ENCODE results near the gene SLC24A3. TPM values are rescaled to one million over a fixed set of nuclear protein-coding genes. Genes with fewer than 3 reads are reported as not detected.

Gene SLC24A3
- total and polyA plus RNA-seq, 2 experiments from 2014 or later: 0.81 to 2.5 TPM

- no peak overlapping the region for H3K4me3 ChIP-seq
- Mint-ChIP-seq H3K4me1 (peaks cover 14% of the 10 kb centered on the region), H3K36me3 (ENCODE audit: low read depth) (peaks cover 9% of the 10 kb centered on the region; the same call in 1 of the 3 replicates), H3K27me3 (ENCODE audit: insufficient read depth, low read depth, poor library complexity) (peaks cover 7% of the 10 kb centered on the region), H3K4me3 (no peak overlapping the region), H3K27ac (no peak overlapping the region), H3K9me3 (no peaks in the 10 kb centered on the region; the same call in 2 of the 3 replicates)
- no peak overlapping the region for H3K4me2 ChIP-seq
- H3F3A ChIP-seq (replicated peaks; ENCODE audit: low read depth): no peaks in the 10 kb centered on the region
- no peaks in the 10 kb centered on the region for H3K27me3 ChIP-seq (ENCODE audit: insufficient read depth)
- no peaks in the 10 kb centered on the region for H3K36me3 ChIP-seq (ENCODE audit: insufficient read depth)
- no peaks in the 10 kb centered on the region for H4K20me1 ChIP-seq (replicated peaks; ENCODE audit: insufficient read depth)
- no peaks in the 10 kb centered on the region for H3K79me2 ChIP-seq (replicated peaks; ENCODE audit: insufficient read depth)
- H3K27ac ChIP-seq (ENCODE audit: low read depth): no peak overlapping the region
- ATAC-seq (no peak), DNase-seq (ENCODE audit: low spot score) (no peak)
- no peak overlapping the region for H2AFZ ChIP-seq
- TF ChIP-seq NANOG (IDR thresholded peaks at IDR 0.05; ENCODE audit: borderline replicate concordance): no peak
- TF ChIP-seq, protein P1, sequence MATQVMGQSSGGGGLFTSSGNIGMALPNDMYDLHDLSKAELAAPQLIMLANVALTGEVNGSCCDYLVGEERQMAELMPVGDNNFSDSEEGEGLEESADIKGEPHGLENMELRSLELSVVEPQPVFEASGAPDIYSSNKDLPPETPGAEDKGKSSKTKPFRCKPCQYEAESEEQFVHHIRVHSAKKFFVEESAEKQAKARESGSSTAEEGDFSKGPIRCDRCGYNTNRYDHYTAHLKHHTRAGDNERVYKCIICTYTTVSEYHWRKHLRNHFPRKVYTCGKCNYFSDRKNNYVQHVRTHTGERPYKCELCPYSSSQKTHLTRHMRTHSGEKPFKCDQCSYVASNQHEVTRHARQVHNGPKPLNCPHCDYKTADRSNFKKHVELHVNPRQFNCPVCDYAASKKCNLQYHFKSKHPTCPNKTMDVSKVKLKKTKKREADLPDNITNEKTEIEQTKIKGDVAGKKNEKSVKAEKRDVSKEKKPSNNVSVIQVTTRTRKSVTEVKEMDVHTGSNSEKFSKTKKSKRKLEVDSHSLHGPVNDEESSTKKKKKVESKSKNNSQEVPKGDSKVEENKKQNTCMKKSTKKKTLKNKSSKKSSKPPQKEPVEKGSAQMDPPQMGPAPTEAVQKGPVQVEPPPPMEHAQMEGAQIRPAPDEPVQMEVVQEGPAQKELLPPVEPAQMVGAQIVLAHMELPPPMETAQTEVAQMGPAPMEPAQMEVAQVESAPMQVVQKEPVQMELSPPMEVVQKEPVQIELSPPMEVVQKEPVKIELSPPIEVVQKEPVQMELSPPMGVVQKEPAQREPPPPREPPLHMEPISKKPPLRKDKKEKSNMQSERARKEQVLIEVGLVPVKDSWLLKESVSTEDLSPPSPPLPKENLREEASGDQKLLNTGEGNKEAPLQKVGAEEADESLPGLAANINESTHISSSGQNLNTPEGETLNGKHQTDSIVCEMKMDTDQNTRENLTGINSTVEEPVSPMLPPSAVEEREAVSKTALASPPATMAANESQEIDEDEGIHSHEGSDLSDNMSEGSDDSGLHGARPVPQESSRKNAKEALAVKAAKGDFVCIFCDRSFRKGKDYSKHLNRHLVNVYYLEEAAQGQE (IDR thresholded peaks at IDR 0.05; ENCODE audit: unreplicated experiment): no peak
- 0 out of 2 replicates have a peak, but pooled peaks cover 4% of the 10 kb centered on the region for H3K9me2 ChIP-seq (ENCODE audit: insufficient read depth)
- H3K4me1 ChIP-seq (ENCODE audit: insufficient read depth): no peaks in the 10 kb centered on the region
Observed at GRCh38 chr20:19588241-19588640, 375.8 kb downstream of the SLC24A3 start.

GRCh38 chr20:19588732-19589131 is 376.3 kb downstream of the SLC24A3 start:
- Histone ChIP-seq H3K9me2 (ENCODE audit: insufficient read depth) (0 out of 2 replicates have a peak, but pooled peaks cover 4% of the 10 kb centered on the region), H4K20me1 (replicated peaks; ENCODE audit: insufficient read depth) (no peaks in the 10 kb centered on the region), H3K4me3 (no peak overlapping the region), H3K27me3 (ENCODE audit: insufficient read depth) (no peaks in the 10 kb centered on the region), H3F3A (replicated peaks; ENCODE audit: low read depth) (no peaks in the 10 kb centered on the region), H3K27ac (ENCODE audit: low read depth) (no peak overlapping the region), H2AFZ (no peak overlapping the region), H3K4me1 (ENCODE audit: insufficient read depth) (no peaks in the 10 kb centered on the region), H3K36me3 (ENCODE audit: insufficient read depth) (no peaks in the 10 kb centered on the region), H3K4me2 (no peak overlapping the region), H3K79me2 (replicated peaks; ENCODE audit: insufficient read depth) (no peaks in the 10 kb centered on the region)
- ATAC-seq (no peak), DNase-seq (ENCODE audit: low spot score) (no peak)
- TF ChIP-seq EZH2 (IDR thresholded peaks at IDR 0.05; ENCODE audit: low read depth, unreplicated experiment) (no peak), CTCF (conservative IDR thresholded peaks at IDR 0.05; ENCODE audit: low read depth in 2 of 2) (no peak)
- H3K27ac Mint-ChIP-seq: no peak overlapping the region
- H3K27me3 Mint-ChIP-seq (ENCODE audit: insufficient read depth, low read depth, poor library complexity): peaks cover 5% of the 10 kb centered on the region
- H3K36me3 Mint-ChIP-seq (ENCODE audit: low read depth): peaks cover 9% of the 10 kb centered on the region; the same call in 1 of the 3 replicates
- H3K4me3 Mint-ChIP-seq: no peak overlapping the region
- H3K4me1 Mint-ChIP-seq: peaks cover 9% of the 10 kb centered on the region
- no peaks in the 10 kb centered on the region; the same call in 2 of the 3 replicates for H3K9me3 Mint-ChIP-seq
